ENCODE measurements around the gene CA10.

The CA10 gene

DNA sequence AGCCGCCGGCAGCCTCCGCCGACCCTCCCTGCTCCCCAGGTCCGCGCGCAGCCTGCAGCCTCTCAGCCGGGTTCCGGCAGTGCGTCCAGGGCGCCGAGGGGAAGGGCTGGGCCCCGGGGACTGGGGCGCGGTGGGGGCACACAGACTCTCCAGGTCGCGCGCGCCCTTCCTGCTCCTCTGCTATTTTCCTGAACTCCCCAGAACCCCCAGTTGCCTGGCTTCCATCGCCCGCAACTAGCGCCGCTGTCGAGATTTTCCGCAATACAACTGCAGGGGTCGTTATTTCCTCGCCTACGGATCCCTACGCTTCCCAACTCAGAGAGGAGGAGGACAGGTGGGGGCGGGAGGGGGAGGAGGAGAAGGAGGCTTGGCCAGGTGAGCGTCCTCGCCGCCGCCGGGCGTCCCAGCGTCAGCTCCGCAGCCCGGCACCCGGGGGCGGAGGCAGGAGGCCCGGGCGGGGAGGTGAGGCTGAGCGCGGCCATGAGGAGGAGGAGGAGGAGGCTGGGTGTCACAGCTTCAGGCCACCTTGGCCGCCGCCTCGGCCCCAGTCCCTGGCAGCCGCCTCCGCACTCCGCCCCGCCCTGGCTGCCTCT lies at the start of gene CA10:
TSS of gene CA10 (minus strand) at position 265 of the 593 bp plus-strand sequence.
- peak; percentile 85 for DNase-seq (ENCODE audit: low spot score)

DNA sequence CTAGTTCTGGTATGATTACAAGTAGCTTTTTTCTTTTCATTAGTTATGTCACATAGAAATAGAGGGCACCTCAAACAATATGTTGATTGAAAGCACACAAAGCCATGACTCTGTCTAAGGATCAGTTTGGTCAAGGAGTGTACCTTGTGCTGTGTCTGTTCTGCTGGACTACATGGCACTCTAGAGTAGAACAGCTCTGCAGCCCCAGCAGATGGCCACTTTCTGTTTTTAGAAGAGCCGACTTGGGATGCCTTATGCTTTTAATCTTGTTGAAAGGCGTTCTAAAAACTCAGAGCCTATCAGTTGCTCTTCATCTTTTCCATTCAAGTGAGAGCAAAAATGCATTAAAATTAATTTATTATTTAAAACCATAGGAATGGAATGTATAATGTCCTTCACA lies 49.3 kb upstream of the CA10 start:
- peak; percentile 93 for DNase-seq (ENCODE audit: low spot score)

DNA sequence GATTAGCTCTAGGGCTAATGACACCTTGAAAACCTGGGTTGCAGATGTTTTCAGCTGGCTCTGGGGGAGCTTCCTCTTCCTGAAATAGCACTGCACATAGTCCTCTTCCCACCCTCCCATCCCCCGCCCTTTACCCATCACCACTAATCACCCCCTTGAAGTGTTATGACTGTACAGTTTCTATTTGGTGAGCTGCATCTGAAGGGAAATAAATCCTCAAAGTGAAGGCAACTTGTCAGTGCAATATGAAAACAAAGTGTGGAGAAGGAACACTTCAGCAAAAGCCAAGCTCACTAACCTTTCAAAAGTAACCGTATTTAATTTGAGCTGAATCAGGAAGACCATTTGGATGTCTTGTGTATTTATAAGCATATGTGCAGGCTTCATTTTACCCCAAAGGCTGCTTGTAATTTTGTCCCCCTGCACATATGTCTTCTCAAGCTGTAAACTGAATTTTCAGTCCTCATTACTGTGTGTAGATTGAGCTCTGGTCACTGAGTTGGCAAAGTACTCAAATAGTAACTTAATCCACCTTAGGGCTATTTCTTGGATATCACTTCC lies 44.1 kb upstream of the CA10 start:
- no peak for DNase-seq (ENCODE audit: low spot score)

DNA sequence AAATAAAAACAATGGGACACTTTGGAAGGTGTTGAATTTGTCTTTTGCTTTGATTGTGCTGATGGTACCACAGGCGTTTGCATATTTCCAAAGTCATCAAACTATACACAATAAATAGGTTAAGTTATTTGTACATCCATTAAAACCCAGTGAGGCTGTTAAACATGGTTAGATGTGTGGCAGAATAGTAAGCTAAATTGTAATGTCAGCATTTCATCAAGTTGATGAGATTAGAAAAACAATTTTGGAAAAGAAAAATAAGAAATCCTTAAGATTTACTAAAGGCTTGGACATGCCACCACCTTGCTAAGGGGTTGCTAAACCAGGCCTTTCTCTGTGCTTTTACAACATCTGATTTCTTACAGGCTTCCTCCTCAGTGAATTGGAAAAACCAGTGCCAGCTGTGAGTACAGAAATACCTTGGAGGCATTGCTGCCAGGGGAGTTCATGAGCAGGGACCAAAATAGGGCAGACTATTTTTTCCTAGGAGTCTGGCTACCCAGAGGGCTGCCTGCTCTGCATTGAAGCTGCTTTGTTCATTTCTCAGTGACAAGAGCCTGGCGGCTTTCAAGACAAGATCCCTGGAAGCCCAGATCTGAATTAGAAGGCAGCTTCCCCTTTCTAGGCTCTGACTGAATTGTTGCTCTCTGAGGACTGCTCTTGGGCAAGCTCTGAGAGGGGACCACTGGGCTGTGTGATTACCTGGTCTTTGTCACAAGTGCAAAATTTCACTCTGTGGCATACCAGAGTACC lies 43.4 kb upstream of the CA10 start:
- DNase-seq (ENCODE audit: low spot score) = peak; percentile 42

DNA sequence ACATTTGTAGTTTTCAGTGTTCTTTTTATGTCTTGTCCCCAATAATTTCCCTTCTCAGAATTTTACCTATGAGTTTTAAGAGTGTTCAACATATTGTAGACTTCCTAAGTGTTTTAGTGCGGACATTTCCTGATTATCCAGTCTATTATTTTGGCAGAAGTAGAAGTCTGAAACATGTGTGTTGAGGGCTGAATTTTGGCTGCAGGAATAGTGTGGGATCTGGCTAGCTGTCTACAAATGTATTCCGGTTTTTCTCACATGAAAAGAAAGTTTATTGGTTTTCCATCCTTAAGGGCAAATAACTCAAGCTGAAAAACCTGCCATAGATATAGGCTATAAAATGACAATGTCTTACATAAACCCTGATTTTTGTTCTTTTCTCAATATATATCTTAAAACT lies 33.0 kb upstream of the CA10 start:
- DNase-seq (ENCODE audit: low spot score) = no peak

DNA sequence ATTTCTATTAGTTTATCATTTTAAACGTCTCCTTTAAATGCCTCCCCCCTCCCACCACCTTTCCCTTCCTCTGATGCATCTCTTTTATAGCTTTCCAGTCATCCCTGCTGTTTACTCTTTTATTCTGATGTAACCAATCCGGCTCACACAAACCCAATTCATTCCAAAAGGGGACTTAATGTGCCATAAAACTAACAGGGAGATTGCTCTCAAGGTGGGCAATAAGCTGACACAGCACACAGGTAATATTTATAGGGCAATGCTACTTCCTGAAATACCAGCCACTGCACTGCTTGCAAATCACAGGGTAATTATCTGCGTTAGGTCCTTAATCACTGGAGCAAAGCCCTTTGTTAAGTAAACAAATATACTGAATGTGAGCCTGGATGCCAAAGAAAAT lies 23.3 kb upstream of the CA10 start:
- DNase-seq (ENCODE audit: low spot score) = no peak

DNA sequence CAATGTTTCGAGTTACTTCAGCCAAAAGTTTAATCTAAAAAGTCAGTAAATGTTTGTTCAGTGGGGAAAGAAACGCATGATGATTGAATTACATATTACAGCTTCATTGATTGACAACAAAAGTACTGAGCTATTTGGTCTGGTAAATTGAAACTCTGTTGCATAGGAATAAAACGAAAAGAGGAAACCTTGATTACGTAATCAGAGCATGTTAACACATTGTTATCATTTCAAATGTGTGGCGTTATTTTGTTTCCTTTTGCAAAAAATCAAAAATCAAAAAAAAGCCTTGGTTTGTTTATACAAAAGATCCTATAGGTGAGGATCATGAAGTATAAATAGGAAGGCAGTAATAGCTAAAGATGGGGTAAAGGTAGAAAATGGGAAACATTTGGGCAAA lies 19.5 kb upstream of the CA10 start:
- DNase-seq (ENCODE audit: low spot score) = no peak

DNA sequence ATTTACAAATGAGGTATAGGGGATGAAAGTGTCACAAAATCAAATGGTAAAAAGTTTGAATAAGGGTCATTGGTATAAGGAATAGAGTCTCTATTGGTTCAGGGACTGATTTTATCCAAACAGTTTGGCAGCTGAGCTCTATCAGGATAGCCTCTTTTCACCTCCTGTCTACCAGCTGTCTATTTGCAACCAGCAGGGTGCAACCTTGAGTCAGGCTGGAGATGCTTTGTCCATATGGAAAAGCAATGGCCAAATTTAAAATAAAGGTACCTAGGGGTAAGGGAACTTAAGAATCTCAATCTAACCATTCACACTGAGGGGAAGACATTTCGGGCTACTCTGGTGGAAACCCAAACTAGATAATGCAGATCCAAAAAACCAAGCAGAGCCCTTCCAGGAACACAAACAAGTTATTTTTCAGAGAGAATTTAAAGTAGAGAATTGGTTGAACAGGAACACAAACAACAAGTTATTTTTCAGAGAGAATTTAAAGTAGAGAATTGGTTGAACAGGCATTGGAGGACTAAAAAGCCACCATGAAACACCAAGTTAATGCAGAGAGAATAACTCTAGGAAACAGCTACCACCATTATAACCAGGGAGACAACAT lies 12.6 kb upstream of the CA10 start:
- DNase-seq (ENCODE audit: low spot score) = peak; percentile 73

DNA sequence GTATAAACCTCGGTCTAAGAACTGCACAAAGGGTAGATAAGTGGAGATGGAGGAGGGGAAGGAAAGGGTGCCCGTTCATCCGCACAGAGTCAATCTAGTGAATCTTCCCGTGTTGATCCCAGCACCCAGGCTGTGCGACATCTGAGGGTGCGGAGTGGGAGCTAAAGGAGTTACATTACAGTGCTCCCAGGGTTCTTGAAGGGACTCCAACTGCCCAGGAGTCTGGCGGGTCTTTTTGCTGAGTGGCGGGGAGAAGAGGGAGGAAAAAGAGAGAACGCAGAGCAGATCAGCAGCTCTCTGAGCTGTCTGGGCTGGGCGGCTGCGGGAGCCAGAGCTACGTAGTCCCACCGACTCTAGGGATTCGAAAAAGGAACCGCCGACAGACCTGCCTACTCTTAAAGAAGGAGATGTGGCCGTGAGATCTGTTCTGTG lies 1.6 kb upstream of the CA10 start:
- DNase-seq (ENCODE audit: low spot score) = peak; percentile 62

DNA sequence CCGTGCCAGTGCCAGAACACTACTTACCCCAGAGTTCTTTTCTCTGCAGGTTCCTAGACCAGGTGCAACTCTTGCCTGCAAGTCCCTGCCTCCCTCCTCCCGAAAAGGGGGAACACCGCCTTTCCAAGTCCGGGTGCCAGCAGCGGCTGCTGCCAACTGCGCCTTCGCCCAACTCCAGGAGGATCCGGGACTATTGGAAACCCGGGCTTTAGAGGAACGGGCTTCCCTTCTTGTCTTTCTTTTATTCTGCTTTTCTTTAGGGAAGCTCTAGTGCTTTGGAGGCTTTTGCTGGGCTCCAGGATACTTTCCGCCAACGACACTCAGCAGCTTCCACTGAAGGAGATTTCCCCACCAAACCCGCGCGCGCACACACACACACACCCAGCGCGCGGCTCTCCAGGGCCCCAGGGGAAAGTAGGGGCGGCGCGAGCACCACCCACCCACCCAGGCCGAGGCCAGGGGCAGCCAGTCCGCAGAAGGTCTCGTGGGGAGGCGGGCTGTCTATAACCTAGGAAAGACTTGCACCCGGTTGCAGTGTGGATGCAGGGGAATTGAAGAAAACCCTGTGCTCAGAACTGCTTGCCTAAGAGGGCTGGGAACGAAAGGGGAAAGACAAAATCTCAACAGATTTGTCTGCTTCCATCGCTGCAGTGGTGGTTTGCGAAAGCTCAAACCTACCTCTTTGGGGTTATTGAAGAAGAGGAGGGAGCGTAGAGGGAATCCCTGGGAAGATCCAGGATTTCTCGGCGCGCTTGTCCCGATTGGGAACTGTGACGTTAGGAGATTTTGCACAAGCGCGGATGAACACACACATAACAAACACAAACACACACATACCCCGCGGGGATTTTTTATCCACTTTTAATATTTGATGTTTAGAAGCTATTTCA lies 977 bp upstream of the CA10 start:
- peak; percentile 75 for DNase-seq (ENCODE audit: low spot score)

DNA sequence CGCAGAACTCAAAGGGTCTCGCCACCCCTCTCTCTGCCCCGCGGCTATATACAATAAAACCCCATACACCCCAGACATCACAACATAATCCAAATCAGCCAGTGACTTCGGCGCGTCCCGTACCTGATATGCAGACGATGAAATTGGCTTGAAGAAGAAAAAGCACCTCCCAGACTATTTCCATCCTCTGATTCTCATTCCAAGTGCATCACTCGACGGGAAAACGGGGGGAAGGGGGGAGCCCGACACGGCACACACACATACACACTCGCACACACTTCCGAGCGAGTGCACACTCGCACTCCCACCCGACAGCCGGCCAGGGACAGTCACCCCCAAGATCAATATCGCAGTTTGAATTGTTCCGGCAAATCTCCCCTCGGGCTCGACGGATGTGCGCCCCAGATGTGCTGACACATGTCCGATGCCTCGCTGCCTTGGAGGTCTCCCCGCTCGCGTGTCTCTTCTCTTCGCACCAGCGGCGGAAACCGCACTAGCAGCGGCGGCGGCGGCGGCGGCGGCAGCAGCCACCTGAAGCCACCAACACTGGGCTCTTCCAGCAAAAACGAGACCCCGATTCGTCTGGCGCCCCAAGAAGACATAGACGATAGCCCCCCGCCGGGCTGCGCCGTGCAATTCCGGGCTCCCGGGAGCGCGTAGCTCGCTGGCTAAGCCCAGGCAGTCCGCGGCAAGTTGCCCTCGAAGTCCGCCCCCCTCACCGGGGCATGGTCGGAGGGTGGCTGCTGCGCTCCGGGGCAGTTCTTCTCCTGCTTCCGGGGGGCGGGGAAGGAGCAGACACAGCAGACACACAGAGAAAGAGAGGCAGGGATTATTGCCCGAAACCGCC lies 688 bp downstream of the CA10 start:
- peak; percentile 7 for DNase-seq (ENCODE audit: low spot score)

DNA sequence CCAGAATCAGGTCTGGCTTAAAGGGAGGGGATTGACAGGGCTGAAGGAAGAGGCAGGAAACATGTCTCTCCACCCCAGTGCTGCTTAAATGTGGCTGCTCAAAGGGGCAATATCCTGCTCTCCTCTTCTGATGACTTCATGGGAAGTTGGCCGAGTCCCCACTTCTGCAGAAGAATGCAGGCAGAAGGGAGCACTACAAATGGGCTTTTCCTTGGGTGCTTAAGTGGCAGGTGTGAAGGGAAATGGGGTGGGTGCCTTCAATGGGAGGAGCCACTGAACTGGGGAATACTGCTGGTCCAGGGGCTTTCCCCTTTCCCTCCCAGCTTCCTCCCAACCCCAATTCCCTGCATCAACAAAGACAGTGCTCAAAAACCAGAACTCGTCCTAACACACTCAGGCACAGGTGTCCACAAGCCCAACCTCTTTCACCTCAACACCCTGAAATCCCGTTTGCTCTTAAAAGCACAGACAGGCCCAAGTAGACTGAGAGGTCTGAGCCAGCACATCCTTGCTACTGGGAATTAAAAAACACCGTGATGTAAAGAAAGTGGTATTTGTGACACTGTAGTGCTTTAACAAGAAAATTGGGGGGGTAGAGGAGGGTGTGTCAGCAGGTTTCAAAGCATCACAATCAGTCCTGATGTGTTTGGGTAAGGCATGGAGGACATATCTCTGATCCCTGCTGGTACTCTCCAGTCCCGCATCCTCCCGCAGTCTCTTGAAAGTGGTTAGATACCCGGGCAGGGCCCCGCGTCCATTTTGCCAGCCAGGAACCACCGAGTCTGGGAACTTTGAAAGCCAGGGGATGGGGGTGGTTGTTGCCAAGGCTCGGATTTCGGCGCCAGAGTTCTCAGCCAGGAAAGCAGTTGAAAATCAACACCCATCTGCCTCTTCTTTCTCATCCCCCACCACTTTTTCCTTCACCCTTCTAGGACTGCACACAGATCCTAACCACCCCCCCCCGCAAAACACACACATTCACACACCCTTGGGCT lies 1.6 kb downstream of the CA10 start:
- DNase-seq (ENCODE audit: low spot score) = peak; percentile 77

DNA sequence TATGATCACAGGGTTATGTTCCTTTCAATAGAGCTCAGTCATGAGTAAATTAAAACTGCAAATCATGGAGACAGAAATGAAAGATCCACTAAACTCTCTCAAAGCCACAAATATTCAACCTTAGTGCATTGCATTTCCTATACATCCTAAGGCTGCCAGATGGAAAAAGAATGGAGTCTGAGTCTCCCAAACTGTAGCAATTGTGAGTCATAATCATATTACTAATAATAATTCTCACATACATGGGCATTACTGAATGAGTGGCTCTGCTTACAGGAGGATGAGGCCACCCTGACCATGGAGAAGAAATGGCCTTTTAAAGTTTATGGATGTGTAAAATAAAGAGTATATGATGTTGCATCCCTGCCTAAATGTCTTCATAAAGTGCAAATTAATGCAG lies 3.2 kb downstream of the CA10 start:
- DNase-seq (ENCODE audit: low spot score) = no peak

DNA sequence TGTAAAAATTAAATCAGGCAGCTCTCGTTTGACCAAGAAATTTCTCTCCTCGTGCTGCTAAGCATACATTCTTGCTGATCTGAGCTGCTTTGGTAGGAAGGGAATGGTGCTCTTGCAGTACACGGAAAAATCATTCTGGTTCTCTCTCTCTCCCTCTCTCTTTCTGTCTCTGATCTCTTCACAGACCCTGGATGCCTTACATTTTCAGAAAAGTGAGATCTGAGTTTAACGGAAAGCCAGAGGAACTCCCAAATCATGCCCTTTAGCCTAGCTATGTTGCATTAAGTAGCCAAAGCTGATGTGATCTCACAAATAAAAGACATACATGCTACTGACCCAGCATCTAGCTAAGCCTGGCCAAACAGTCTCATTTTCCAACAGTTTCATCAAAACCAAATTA lies 4.0 kb downstream of the CA10 start:
- peak; percentile 70 for DNase-seq (ENCODE audit: low spot score)

DNA sequence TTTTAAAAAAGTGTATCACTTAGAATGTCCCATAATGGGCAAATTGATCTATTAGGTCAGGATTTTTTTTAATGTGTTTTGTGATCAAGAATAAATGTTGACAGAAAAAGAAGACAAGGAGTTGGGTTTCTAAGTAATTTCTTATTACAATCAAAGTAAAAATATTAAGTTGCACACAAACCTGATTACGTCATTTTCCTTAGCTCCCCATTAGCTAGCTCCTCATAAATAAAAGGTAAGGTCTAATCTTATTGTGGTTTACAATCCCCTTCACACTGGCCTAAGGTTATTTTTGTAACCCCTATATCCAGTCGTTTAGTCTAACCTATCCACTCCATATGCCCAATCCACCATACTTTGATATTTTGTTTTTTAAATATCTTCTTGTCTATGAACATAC lies 7.6 kb downstream of the CA10 start:
- peak; percentile 5 for DNase-seq (ENCODE audit: low spot score)

DNA sequence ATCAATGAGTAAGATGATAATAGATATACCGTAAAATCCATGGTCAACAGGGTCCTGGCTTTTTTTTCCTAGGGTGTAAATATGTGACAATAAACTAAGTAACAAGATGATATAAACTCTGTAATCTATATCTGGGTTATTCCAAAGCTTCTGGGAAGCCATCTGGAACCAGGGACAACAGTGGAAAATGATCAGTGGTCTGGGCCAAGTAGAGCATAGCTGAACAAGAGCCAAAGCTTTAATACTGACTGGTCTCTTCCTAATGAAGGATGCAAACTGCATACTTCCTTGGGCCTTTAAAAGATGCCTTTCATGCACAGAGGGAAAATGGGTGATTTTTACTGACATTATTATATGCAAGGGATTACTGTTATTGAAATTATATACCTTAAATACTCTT lies 8.9 kb downstream of the CA10 start:
- DNase-seq (ENCODE audit: low spot score) = peak; percentile 84

DNA sequence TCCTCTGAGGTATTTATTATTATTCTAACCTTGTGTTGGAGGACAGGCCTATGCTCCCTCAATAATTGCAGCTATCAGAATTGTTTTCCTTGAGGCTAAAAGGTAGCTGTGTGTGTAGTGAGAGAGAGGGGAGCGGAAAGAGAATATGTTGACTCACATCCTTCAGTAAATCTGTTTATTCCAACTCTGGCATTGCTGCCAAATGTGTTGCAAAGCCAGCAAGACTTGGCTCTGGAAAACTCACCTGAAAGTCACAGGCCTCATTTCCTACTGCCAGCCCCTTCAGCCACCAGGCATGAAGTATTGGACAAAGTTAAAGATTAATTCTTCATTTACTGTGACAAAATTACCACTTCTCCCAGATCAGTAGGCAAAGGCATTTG lies 9.6 kb downstream of the CA10 start:
- DNase-seq (ENCODE audit: low spot score) = peak; percentile 97

DNA sequence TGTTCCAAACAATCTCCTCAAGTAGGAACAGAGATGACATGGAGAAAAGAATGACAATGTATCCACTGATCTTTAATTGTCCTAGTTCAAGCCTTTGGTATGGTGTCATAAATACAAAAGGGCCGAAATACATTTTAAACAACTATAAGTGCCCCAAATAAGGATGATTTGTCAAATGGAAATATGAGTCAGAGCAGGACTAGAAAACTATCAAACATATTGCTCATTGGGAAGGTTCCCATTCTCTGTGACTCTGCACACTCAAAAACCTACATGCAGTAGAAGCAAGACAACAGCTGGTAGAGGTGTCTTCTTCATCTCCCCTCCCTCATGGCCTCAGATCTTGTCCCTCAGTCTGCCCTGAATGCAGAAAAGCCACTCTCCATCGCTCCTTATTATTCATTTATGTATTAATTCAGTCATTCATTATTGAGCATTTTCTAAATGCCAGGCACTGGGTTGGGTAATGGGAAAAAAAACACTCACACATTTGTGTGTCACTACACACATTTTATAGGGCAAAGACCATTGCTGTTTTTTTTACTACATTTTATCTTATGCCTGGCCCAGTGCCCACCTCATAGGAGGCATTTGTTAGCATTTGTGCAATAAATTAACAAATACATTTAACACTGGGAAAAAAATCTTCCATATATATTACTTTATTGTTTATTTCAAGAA lies 10.1 kb downstream of the CA10 start:
- DNase-seq (ENCODE audit: low spot score) = no peak

DNA sequence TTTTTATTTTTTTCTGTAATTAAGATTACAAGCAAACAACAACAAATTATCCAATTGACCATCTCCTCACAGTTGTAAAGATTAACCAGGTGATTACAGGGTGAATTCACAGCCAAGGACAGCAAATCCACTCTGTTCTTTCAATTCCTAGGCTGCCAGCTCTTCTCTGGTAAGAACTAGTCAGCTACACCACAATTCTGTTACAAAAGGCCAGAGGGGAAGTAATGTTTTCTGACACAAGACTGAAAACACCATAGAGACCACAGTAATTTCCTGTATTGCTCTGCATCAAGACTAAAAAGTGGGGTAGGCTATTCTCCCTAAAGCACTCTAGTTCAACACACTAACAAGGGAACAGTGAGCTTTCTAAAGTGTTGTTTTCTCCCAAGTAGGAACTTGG lies 10.6 kb downstream of the CA10 start:
- DNase-seq (ENCODE audit: low spot score) = no peak
